Neutrophil (primary cell): Measurements from ENCODE around the gene COL12A1.

Source experiments
- H3K27ac ChIP-seq: fragments of 200-600 bp; sonication (generic); 2 replicates; pipeline ENCODE4 v1.5.1; 2016; ENCODE audit warnings: mild to moderate bottlenecking, moderate library complexity
- H3K27me3 ChIP-seq: fragments of 200-600 bp; sonication (generic); 2 replicates; pipeline ENCODE4 v1.6.0; 2016; ENCODE audit warnings: mild to moderate bottlenecking
- H3K36me3 ChIP-seq: fragments of 200-600 bp; sonication (generic); 2 replicates; pipeline ENCODE4 v1.5.1; 2017
- H3K4me1 ChIP-seq, 2 experiments: fragments of 200-600 bp in 1 of 2; sonication (generic) in 1 of 2; 1 replicate in 1 of 2; 2 replicates in 1 of 2; pipeline versions ENCODE4 v1.5.1 to v1.6.1; 2013 to 2016; ENCODE audit warnings: low read depth in 1 of 2, low read length in 1 of 2, mild to moderate bottlenecking in 1 of 2, moderate library complexity in 1 of 2; ENCODE audit not compliant: control insufficient read depth in 1 of 2, insufficient read depth in 1 of 2
- H3K4me3 ChIP-seq, 2 experiments: fragments of 200-600 bp in 1 of 2; sonication (generic) in 1 of 2; 1 replicate in 1 of 2; 2 replicates in 1 of 2; pipeline ENCODE4 v1.5.1; 2013 to 2016; ENCODE audit warnings: low read depth in 1 of 2, low read length in 1 of 2, mild to moderate bottlenecking in 1 of 2, moderate library complexity in 1 of 2
- H3K9me3 ChIP-seq: fragments of 200-600 bp; sonication (generic); 2 replicates; pipeline ENCODE4 v1.5.1; 2016
- CTCF ChIP-seq: fragments of 200-600 bp; sonication (generic); IDR thresholded peaks from 2 replicates; pipeline ENCODE4 v1.5.1; 2016; ENCODE audit warnings: antibody characterized with exemption

The COL12A1 gene

GRCh38 chr6:75135450-75135849 lies 70.4 kb downstream of the COL12A1 start:
- H3K36me3 ChIP-seq: no peaks in the 10 kb centered on the region
- no peaks in the 10 kb centered on the region for H3K4me1 ChIP-seq
- no peak for TF ChIP-seq CTCF
- no peak overlapping the region for H3K27ac ChIP-seq
- H3K27me3 ChIP-seq: no peaks in the 10 kb centered on the region
- no peaks in the 10 kb centered on the region for H3K9me3 ChIP-seq
- no peak overlapping the region for H3K4me3 ChIP-seq

GRCh38 chr6:75130784-75131183 lies 75.1 kb downstream of the COL12A1 start:
- no peaks in the 10 kb centered on the region for H3K36me3 ChIP-seq
- no peaks in the 10 kb centered on the region for H3K4me1 ChIP-seq
- H3K27me3 ChIP-seq: no peaks in the 10 kb centered on the region
- H3K27ac ChIP-seq: no peak overlapping the region
- TF ChIP-seq CTCF: no peak
- no peak overlapping the region for H3K4me3 ChIP-seq
- no peaks in the 10 kb centered on the region for H3K9me3 ChIP-seq

GRCh38 chr6:75128878-75129570 lies 76.8 kb downstream of the COL12A1 start:
- Histone ChIP-seq H3K4me3 (no peak overlapping the region), H3K9me3 (no peaks in the 10 kb centered on the region), H3K4me1 (no peaks in the 10 kb centered on the region), H3K27me3 (no peaks in the 10 kb centered on the region), H3K36me3 (no peaks in the 10 kb centered on the region), H3K27ac (no peak overlapping the region)
- no peak for TF ChIP-seq CTCF

GRCh38 chr6:75126518-75126917 lies 79.3 kb downstream of the COL12A1 start:
- Histone ChIP-seq H3K27me3 (no peaks in the 10 kb centered on the region), H3K27ac (no peak overlapping the region), H3K4me1 (no peaks in the 10 kb centered on the region), H3K4me3 (no peak overlapping the region), H3K36me3 (no peaks in the 10 kb centered on the region), H3K9me3 (no peaks in the 10 kb centered on the region)
- no peak for TF ChIP-seq CTCF

- Histone ChIP-seq H3K4me1 (no peaks in the 10 kb centered on the region), H3K36me3 (no peaks in the 10 kb centered on the region), H3K4me3 (no peak overlapping the region), H3K27me3 (no peaks in the 10 kb centered on the region), H3K9me3 (no peaks in the 10 kb centered on the region), H3K27ac (no peak overlapping the region)
- TF ChIP-seq CTCF: no peak
Observed at GRCh38 chr6:75124983-75125382, 80.9 kb downstream of the COL12A1 start.

- no peaks in the 10 kb centered on the region for H3K27me3 ChIP-seq
- no peak overlapping the region for H3K27ac ChIP-seq
- no peak for TF ChIP-seq CTCF
- no peaks in the 10 kb centered on the region for H3K36me3 ChIP-seq
- no peak overlapping the region for H3K4me3 ChIP-seq
- no peaks in the 10 kb centered on the region for H3K4me1 ChIP-seq
- H3K9me3 ChIP-seq: no peaks in the 10 kb centered on the region
Observed at GRCh38 chr6:75124085-75124484, 81.8 kb downstream of the COL12A1 start.
